ENCODE data around the gene RPL32. TPM values are rescaled to one million over a fixed set of nuclear protein-coding genes. Genes with fewer than 3 reads are reported as not detected.
A peak's percentile ranks its signal among the peaks of the same experiment; 100 is the strongest.

Gene RPL32
- total RNA-seq, 1 donor from 2014 or later: 1,626 TPM

GRCh38 chr3:12878141-12878574, 36.8 kb upstream of the RPL32 start:
- Mint-ChIP-seq H3K36me3 (ENCODE audit: insufficient read depth) (no peaks in the 10 kb centered on the region), H3K27me3 (no peaks in the 10 kb centered on the region), H3K4me3 (ENCODE audit: low read depth) (peak overlapping the region; percentile 59), H3K27ac (peak overlapping the region; percentile 57), H3K4me1 (ENCODE audit: low read depth) (peaks cover 29% of the 10 kb centered on the region), H3K9me3 (ENCODE audit: low read depth) (no peaks in the 10 kb centered on the region)
- TF ChIP-seq CTCF (IDR thresholded peaks at IDR 0.05; ENCODE audit: unreplicated experiment): no peak
- no peak for DNase-seq (ENCODE audit: low spot score, unreplicated experiment)

- DNase-seq (ENCODE audit: low spot score, unreplicated experiment): no peak
- no peaks in the 10 kb centered on the region for H3K9me3 Mint-ChIP-seq (ENCODE audit: low read depth)
- H3K27me3 Mint-ChIP-seq: no peaks in the 10 kb centered on the region
- no peak for TF ChIP-seq CTCF (IDR thresholded peaks at IDR 0.05; ENCODE audit: unreplicated experiment)
- H3K36me3 Mint-ChIP-seq (ENCODE audit: insufficient read depth): no peaks in the 10 kb centered on the region
- H3K4me3 Mint-ChIP-seq (ENCODE audit: low read depth): no peak overlapping the region
- no peak overlapping the region for H3K27ac Mint-ChIP-seq
- peaks cover 29% of the 10 kb centered on the region for H3K4me1 Mint-ChIP-seq (ENCODE audit: low read depth)
Measured at GRCh38 chr3:12877040-12877439, 35.7 kb upstream of the RPL32 start.

GRCh38 chr3:12875857-12876836, 34.8 kb upstream of the RPL32 start:
- no peaks in the 10 kb centered on the region for H3K9me3 Mint-ChIP-seq (ENCODE audit: low read depth)
- peak overlapping the region; percentile 56 for H3K4me3 Mint-ChIP-seq (ENCODE audit: low read depth)
- H3K36me3 Mint-ChIP-seq (ENCODE audit: insufficient read depth): no peaks in the 10 kb centered on the region
- TF ChIP-seq CTCF (IDR thresholded peaks at IDR 0.05; ENCODE audit: unreplicated experiment): peak; percentile 57
- peak; percentile 71 for DNase-seq (ENCODE audit: low spot score, unreplicated experiment)
- H3K4me1 Mint-ChIP-seq (ENCODE audit: low read depth): peaks cover 29% of the 10 kb centered on the region
- no peak overlapping the region for H3K27ac Mint-ChIP-seq
- peaks cover 8% of the 10 kb centered on the region for H3K27me3 Mint-ChIP-seq

- H3K9me3 Mint-ChIP-seq (ENCODE audit: low read depth): no peaks in the 10 kb centered on the region
- peaks cover 22% of the 10 kb centered on the region for H3K27me3 Mint-ChIP-seq
- TF ChIP-seq CTCF (IDR thresholded peaks at IDR 0.05; ENCODE audit: unreplicated experiment): no peak
- H3K4me1 Mint-ChIP-seq (ENCODE audit: low read depth): peaks cover 10% of the 10 kb centered on the region
- H3K36me3 Mint-ChIP-seq (ENCODE audit: insufficient read depth): no peaks in the 10 kb centered on the region
- H3K27ac Mint-ChIP-seq: no peak overlapping the region
- H3K4me3 Mint-ChIP-seq (ENCODE audit: low read depth): no peak overlapping the region
- no peak for DNase-seq (ENCODE audit: low spot score, unreplicated experiment)
Measured at GRCh38 chr3:12871404-12871983, 30.1 kb upstream of the RPL32 start.

- H3K36me3 Mint-ChIP-seq (ENCODE audit: insufficient read depth): no peaks in the 10 kb centered on the region
- no peak overlapping the region for H3K4me3 Mint-ChIP-seq (ENCODE audit: low read depth)
- H3K9me3 Mint-ChIP-seq (ENCODE audit: low read depth): no peaks in the 10 kb centered on the region
- H3K27ac Mint-ChIP-seq: peak overlapping the region; percentile 63
- H3K4me1 Mint-ChIP-seq (ENCODE audit: low read depth): peaks cover 9% of the 10 kb centered on the region
- DNase-seq (ENCODE audit: low spot score, unreplicated experiment): no peak
- TF ChIP-seq CTCF (IDR thresholded peaks at IDR 0.05; ENCODE audit: unreplicated experiment): no peak
- peaks cover 22% of the 10 kb centered on the region for H3K27me3 Mint-ChIP-seq
Measured at GRCh38 chr3:12870942-12871341, 29.6 kb upstream of the RPL32 start.

Measured in progenitor cell of endocrine pancreas (in vitro differentiated cells).